HFFc6 (cell line): ENCODE results near the gene CMKLR1. TPM values are rescaled to one million over a fixed set of nuclear protein-coding genes. Genes with fewer than 3 reads are reported as not detected.

ENCODE experiments used
- DNase-seq: peaks from one replicate; pipeline ENCODE4 v3.0.0-alpha.2; 2018
- H3K27ac Mint-ChIP-seq: 2 replicates; pipeline ENCODE4 v1.8.0; 2020; ENCODE audit warnings: mild to moderate bottlenecking, mixed read lengths
- H3K27me3 Mint-ChIP-seq: 2 replicates; pipeline ENCODE4 v1.8.0; 2021; ENCODE audit warnings: mild to moderate bottlenecking, moderate library complexity, mixed read lengths; ENCODE audit not compliant: insufficient read depth
- H3K36me3 Mint-ChIP-seq: 2 replicates; pipeline ENCODE4 v1.8.0; 2021; ENCODE audit warnings: low read depth, mixed read lengths
- H3K4me1 Mint-ChIP-seq: 2 replicates; pipeline ENCODE4 v1.8.0; 2020; ENCODE audit warnings: low read depth, mixed read lengths
- H3K4me3 Mint-ChIP-seq: 2 replicates; pipeline ENCODE4 v1.8.0; 2020; ENCODE audit warnings: mild to moderate bottlenecking, moderate library complexity, mixed read lengths
- H3K9me3 Mint-ChIP-seq: 2 replicates; pipeline ENCODE4 v1.8.0; 2020; ENCODE audit warnings: mild to moderate bottlenecking, mixed read lengths
- CTCF ChIP-seq: fragments of 200-600 bp; sonication (generic); IDR thresholded peaks from 2 replicates; pipeline ENCODE4 v1.5.0; 2021; ENCODE audit warnings: antibody characterized with exemption, mild to moderate bottlenecking
- total RNA-seq, 6 experiments: library from RNA; stranded (reverse); fragmentation: NEBNext Ultra II Directional; extraction: Animal tissue kit (Norgen Biotek cat#: 25700); gene quantifications; 2 replicates in 1 of 6; 3 replicates in 5 of 6; pipeline ENCODE4 v1.2.3, GENCODE V29; 2021

The CMKLR1 gene
- total RNA-seq, 6 experiments from 2014 or later, result not detected

GRCh38 chr12:108301346-108301745, 37.8 kb downstream of the CMKLR1 start:
- no peak for TF ChIP-seq CTCF
- DNase-seq, result no peak
- no peaks in the 10 kb centered on the region for H3K4me1 Mint-ChIP-seq
- H3K9me3 Mint-ChIP-seq, result peaks cover 57% of the 10 kb centered on the region
- no peak overlapping the region for H3K27ac Mint-ChIP-seq
- H3K27me3 Mint-ChIP-seq, result no peaks in the 10 kb centered on the region
- H3K36me3 Mint-ChIP-seq, result no peaks in the 10 kb centered on the region; the same call in 1 of the 2 replicates
- no peak overlapping the region for H3K4me3 Mint-ChIP-seq

- DNase-seq, result no peak
- H3K9me3 Mint-ChIP-seq, result peaks cover 60% of the 10 kb centered on the region
- TF ChIP-seq CTCF, result no peak
- no peaks in the 10 kb centered on the region; the same call in 1 of the 2 replicates for H3K36me3 Mint-ChIP-seq
- H3K27me3 Mint-ChIP-seq, result no peaks in the 10 kb centered on the region
- no peaks in the 10 kb centered on the region for H3K4me1 Mint-ChIP-seq
- H3K27ac Mint-ChIP-seq, result no peak overlapping the region
- H3K4me3 Mint-ChIP-seq, result no peak overlapping the region
Observed at GRCh38 chr12:108299980-108300696, 39.0 kb downstream of the CMKLR1 start.

- Mint-ChIP-seq H3K4me3 (no peak overlapping the region), H3K9me3 (peaks cover 54% of the 10 kb centered on the region), H3K27me3 (no peaks in the 10 kb centered on the region), H3K27ac (no peak overlapping the region), H3K36me3 (no peaks in the 10 kb centered on the region; the same call in 1 of the 2 replicates), H3K4me1 (no peaks in the 10 kb centered on the region)
- no peak for TF ChIP-seq CTCF
- DNase-seq, result no peak
Observed at GRCh38 chr12:108299516-108299915, 39.6 kb downstream of the CMKLR1 start.

GRCh38 chr12:108298761-108299275, 40.3 kb downstream of the CMKLR1 start:
- Mint-ChIP-seq H3K9me3 (peaks cover 47% of the 10 kb centered on the region), H3K27ac (no peak overlapping the region), H3K4me3 (no peak overlapping the region), H3K4me1 (no peaks in the 10 kb centered on the region), H3K36me3 (no peaks in the 10 kb centered on the region; the same call in 1 of the 2 replicates), H3K27me3 (no peaks in the 10 kb centered on the region)
- no peak for DNase-seq
- no peak for TF ChIP-seq CTCF

- Mint-ChIP-seq H3K36me3 (no peaks in the 10 kb centered on the region; the same call in 1 of the 2 replicates), H3K4me3 (no peak overlapping the region), H3K4me1 (no peaks in the 10 kb centered on the region), H3K27me3 (no peaks in the 10 kb centered on the region), H3K9me3 (peaks cover 45% of the 10 kb centered on the region), H3K27ac (no peak overlapping the region)
- no peak for TF ChIP-seq CTCF
- DNase-seq, result no peak
Observed at GRCh38 chr12:108297895-108298760, 41.0 kb downstream of the CMKLR1 start.
